HCT116 (cell line): Measurements from ENCODE around the gene ORC4. TPM values are rescaled to one million over a fixed set of nuclear protein-coding genes. Genes with fewer than 3 reads are reported as not detected.

ENCODE experiments used
- ATAC-seq: fragments of 200-7000 bp; cut with Tn5 transposase; 2 replicates; pipeline ENCODE4 v1.9.1; 2020; ENCODE audit warnings: mild to moderate bottlenecking, moderate library complexity
- BruUV-seq: library from RNA; stranded (reverse); fragments of 400-500 nt; replicated peaks from 2 replicates; lab custom pipeline; 2021; lab: Mats Ljungman, UMichigan
- CTCF ChIA-PET: fragments of 300-600 bp; sonication (Branson Sonifier 250); formaldehyde crosslinking; loops from one replicate; lab custom pipeline; 2021; ENCODE audit warnings: antibody characterized with exemption; lab: Charles Lee
- POLR2A ChIA-PET: fragments of 300-600, 350-600 bp; sonication (Branson Sonifier 250); formaldehyde crosslinking; loops from one replicate; lab custom pipeline; 2021; ENCODE audit warnings: antibody characterized with exemption; lab: Charles Lee
- RAD21 ChIA-PET, 2 experiments: fragments of 300-600 bp; sonication (Branson Sonifier 250); formaldehyde crosslinking; loops; one replicate each; lab custom pipeline; 2023; ENCODE audit warnings: low total read pairs in 2 of 2; ENCODE audit not compliant: uncharacterized antibody in 2 of 2, unreplicated experiment in 2 of 2, low non-redundant PET in 1 of 2; lab: Charles Lee
- DNase-seq: peaks from one replicate; pipeline ENCODE4 v3.0.0-alpha.2; 2010; ENCODE audit warnings: low read depth, low spot score
- H2AFZ ChIP-seq: fragments of 200-600 bp; shearing (Covaris generic), sonication (generic); 2 replicates; pipeline ENCODE4 v1.6.1; 2017; ENCODE audit warnings: low read depth, mixed run types, mixed read lengths, antibody characterized with exemption, low read length; ENCODE audit not compliant: poor library complexity, severe bottlenecking
- H3K27ac ChIP-seq: 2 replicates; pipeline ENCODE4 v1.5.1; 2012; ENCODE audit warnings: low read depth, low read length
- H3K27me3 ChIP-seq: fragments of 200-600 bp; sonication (generic); 2 replicates; pipeline ENCODE4 v1.6.1; 2016; ENCODE audit warnings: mixed run types, low read length, mixed read lengths; ENCODE audit not compliant: insufficient read depth
- H3K36me3 ChIP-seq, 2 experiments: fragments of 200-500 bp in 1 of 2; fragments of 200-600 bp in 1 of 2; sonication (Bioruptor generic) in 1 of 2; sonication (generic) in 1 of 2; 2 replicates each; pipeline versions ENCODE4 v1.5.1 to v1.6.1; 2014 to 2016; ENCODE audit warnings: low read length in 2 of 2, inconsistent platforms in 1 of 2, mixed read lengths in 1 of 2, mixed run types in 1 of 2; ENCODE audit not compliant: insufficient read depth in 2 of 2, control insufficient read depth in 1 of 2
- H3K4me1 ChIP-seq, 2 experiments: fragments of 200-600 bp in 1 of 2; sonication (generic) in 1 of 2; 2 replicates each; pipeline versions ENCODE4 v1.5.1 to v1.6.1; 2012 to 2017; ENCODE audit warnings: low read length in 2 of 2, inconsistent platforms in 1 of 2, mild to moderate bottlenecking in 1 of 2, mixed read lengths in 1 of 2, mixed run types in 1 of 2, moderate library complexity in 1 of 2; ENCODE audit not compliant: insufficient read depth in 2 of 2, control insufficient read depth in 1 of 2
- H3K4me2 ChIP-seq: fragments of 200-600 bp; sonication (generic); 2 replicates; pipeline ENCODE4 v1.6.1; 2017; ENCODE audit warnings: mixed run types, low read length, mixed read lengths
- H3K4me3 ChIP-seq, 2 experiments: fragments of 200-600 bp in 1 of 2; sonication (generic) in 1 of 2; replicated peaks in 1 of 2; 2 replicates each; pipeline ENCODE4 v1.5.1; 2011 to 2016; ENCODE audit warnings: low read length in 2 of 2, control low read depth in 1 of 2, low read depth in 1 of 2, mild to moderate bottlenecking in 1 of 2, mixed read lengths in 1 of 2, mixed run types in 1 of 2
- H3K79me2 ChIP-seq: fragments of 200-600 bp; sonication (generic); 2 replicates; pipeline ENCODE4 v1.6.1; 2017; ENCODE audit warnings: mild to moderate bottlenecking, mixed run types, low read length, moderate library complexity, mixed read lengths; ENCODE audit not compliant: insufficient read depth
- H3K9ac ChIP-seq: fragments of 200-600 bp; sonication (generic); 2 replicates; pipeline ENCODE4 v1.6.1; 2016; ENCODE audit warnings: low read length, mixed read lengths
- H3K9me2 ChIP-seq: fragments of 200-600 bp; sonication (generic), shearing (Covaris generic); 2 replicates; pipeline ENCODE4 v1.6.1; 2017; ENCODE audit warnings: mixed run types, mild to moderate bottlenecking, moderate library complexity; ENCODE audit not compliant: insufficient read depth
- H3K9me3 ChIP-seq, 2 experiments: fragments of 200-500 bp in 1 of 2; fragments of 200-600 bp in 1 of 2; sonication (Bioruptor generic) in 1 of 2; sonication (generic) in 1 of 2; 2 replicates each; pipeline ENCODE4 v1.6.1; 2014 to 2017; ENCODE audit warnings: low read length in 2 of 2, mixed read lengths in 2 of 2, inconsistent platforms in 1 of 2, low read depth in 1 of 2, mild to moderate bottlenecking in 1 of 2, mixed run types in 1 of 2, moderate library complexity in 1 of 2; ENCODE audit not compliant: control insufficient read depth in 1 of 2, insufficient read depth in 1 of 2
- H4K20me1 ChIP-seq: fragments of 200-600 bp; sonication (generic), shearing (Covaris generic); 2 replicates; pipeline ENCODE4 v1.6.1; 2017; ENCODE audit warnings: mixed run types, mild to moderate bottlenecking, moderate library complexity; ENCODE audit not compliant: insufficient read depth
- EGR1 ChIP-seq: IDR thresholded peaks from 2 replicates; pipeline ENCODE4 v1.6.1; 2012; ENCODE audit warnings: low read depth
- ELF1 ChIP-seq: IDR thresholded peaks from 2 replicates; pipeline ENCODE4 v1.6.1; 2012; ENCODE audit warnings: low read depth, borderline replicate concordance
- EZH2 ChIP-seq: fragments of 200-600 bp; sonication (generic); IDR thresholded peaks from 2 replicates; pipeline ENCODE4 v1.6.1; 2017; ENCODE audit warnings: antibody characterized with exemption, mixed run types
- EZH2phosphoT487 ChIP-seq: fragments of 200-600 bp; IDR thresholded peaks from 2 replicates; pipeline ENCODE4 v1.6.1; 2018; ENCODE audit warnings: antibody characterized with exemption, borderline replicate concordance
- FOSL1 ChIP-seq: IDR thresholded peaks from 2 replicates; pipeline ENCODE4 v1.6.1; 2012; ENCODE audit warnings: low read depth
- JUND ChIP-seq: IDR thresholded peaks from 2 replicates; pipeline ENCODE4 v1.6.1; 2012
- POLR2AphosphoS5 ChIP-seq: IDR thresholded peaks from 2 replicates; pipeline ENCODE4 v1.6.1; 2011; ENCODE audit warnings: mild to moderate bottlenecking, low read depth, low read length, moderate library complexity
- RAD21 ChIP-seq: IDR thresholded peaks from 2 replicates; pipeline ENCODE4 v1.6.1; 2012; ENCODE audit warnings: low read depth, mild to moderate bottlenecking
- SIN3A ChIP-seq: IDR thresholded peaks from 2 replicates; pipeline ENCODE4 v1.6.1; 2012; ENCODE audit warnings: low read depth
- YY1 ChIP-seq: IDR thresholded peaks from 2 replicates; pipeline ENCODE4 v1.6.1; 2011; ENCODE audit warnings: low read length, low read depth, moderate library complexity, mild to moderate bottlenecking; ENCODE audit not compliant: insufficient replicate concordance; ENCODE audit errors: extremely low read depth
- ZFX ChIP-seq: fragments of 450-650 bp; IDR thresholded peaks from 2 replicates; pipeline ENCODE4 v1.6.1; 2017
- intact Hi-C: fragments of 100-400 bp; cut with micrococcal nuclease; formaldehyde crosslinking; loops from 2 replicates; pipeline ENCODE4 v1.10.0; 2022
- total RNA-seq: library from RNA; stranded (reverse); gene quantifications from one replicate; pipeline ENCODE4 v1.2.1, GENCODE V29; 2021; ENCODE audit not compliant: unreplicated experiment
- TF ChIP-seq, protein P1 (sequence below): IDR thresholded peaks from 2 replicates; pipeline ENCODE4 v1.6.1; 2012; ENCODE audit warnings: low read depth
- TF ChIP-seq, protein P2 (sequence below): IDR thresholded peaks from 2 replicates; pipeline ENCODE4 v1.6.1; 2012
- TF ChIP-seq, protein P3 (sequence below): IDR thresholded peaks from 2 replicates; pipeline ENCODE4 v1.6.1; 2011; ENCODE audit warnings: mild to moderate bottlenecking, low read length, moderate library complexity; ENCODE audit not compliant: insufficient replicate concordance; ENCODE audit errors: extremely low read depth

Gene ORC4
- total RNA-seq, 1 experiment from 2014 or later, result 51.0 TPM

DNA sequence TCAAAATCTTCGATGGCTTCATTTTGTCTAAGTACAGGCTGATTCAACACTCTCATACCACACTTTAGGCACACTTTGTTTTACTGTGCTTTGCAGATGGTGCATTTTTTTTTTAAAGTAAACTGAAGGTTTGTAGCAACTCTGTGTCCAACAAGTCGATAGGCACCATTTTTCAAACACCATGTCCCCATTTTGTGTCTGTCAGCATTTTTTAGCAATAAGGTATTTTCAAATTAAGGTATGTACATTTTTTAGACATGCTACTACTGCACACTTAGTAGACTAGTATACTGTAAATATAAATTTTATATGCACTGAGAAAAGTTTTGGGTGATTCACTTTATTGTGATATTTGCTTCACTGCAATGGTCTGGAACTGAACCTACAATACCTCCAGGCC is 44.4 kb downstream of the ORC4 start:
- POLR2A ChIA-PET, result no interaction called here
- BruUV-seq, result no TSS peak
- Histone ChIP-seq H3K36me3 (peaks cover 3 to 8% of the 10 kb centered on the region in 2 experiments; a peak in 1 of 4 replicates), H3K9me3 (no peaks in the 10 kb centered on the region), H3K4me2 (no peak overlapping the region), H3K9me2 (no peaks in the 10 kb centered on the region), H3K27me3 (no peaks in the 10 kb centered on the region), H3K4me1 (no peaks in the 10 kb centered on the region), H3K9ac (no peak overlapping the region), H3K79me2 (peaks cover 70% of the 10 kb centered on the region), H3K27ac (no peak overlapping the region), H3K4me3 (no peak overlapping the region), H2AFZ (no peak overlapping the region), H4K20me1 (no peaks in the 10 kb centered on the region)
- no peak for TF ChIP-seq EZH2
- no peak for TF ChIP-seq EGR1
- TF ChIP-seq, protein P1, sequence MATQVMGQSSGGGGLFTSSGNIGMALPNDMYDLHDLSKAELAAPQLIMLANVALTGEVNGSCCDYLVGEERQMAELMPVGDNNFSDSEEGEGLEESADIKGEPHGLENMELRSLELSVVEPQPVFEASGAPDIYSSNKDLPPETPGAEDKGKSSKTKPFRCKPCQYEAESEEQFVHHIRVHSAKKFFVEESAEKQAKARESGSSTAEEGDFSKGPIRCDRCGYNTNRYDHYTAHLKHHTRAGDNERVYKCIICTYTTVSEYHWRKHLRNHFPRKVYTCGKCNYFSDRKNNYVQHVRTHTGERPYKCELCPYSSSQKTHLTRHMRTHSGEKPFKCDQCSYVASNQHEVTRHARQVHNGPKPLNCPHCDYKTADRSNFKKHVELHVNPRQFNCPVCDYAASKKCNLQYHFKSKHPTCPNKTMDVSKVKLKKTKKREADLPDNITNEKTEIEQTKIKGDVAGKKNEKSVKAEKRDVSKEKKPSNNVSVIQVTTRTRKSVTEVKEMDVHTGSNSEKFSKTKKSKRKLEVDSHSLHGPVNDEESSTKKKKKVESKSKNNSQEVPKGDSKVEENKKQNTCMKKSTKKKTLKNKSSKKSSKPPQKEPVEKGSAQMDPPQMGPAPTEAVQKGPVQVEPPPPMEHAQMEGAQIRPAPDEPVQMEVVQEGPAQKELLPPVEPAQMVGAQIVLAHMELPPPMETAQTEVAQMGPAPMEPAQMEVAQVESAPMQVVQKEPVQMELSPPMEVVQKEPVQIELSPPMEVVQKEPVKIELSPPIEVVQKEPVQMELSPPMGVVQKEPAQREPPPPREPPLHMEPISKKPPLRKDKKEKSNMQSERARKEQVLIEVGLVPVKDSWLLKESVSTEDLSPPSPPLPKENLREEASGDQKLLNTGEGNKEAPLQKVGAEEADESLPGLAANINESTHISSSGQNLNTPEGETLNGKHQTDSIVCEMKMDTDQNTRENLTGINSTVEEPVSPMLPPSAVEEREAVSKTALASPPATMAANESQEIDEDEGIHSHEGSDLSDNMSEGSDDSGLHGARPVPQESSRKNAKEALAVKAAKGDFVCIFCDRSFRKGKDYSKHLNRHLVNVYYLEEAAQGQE, result no peak
- TF ChIP-seq SIN3A, result no peak
- TF ChIP-seq, protein P2, sequence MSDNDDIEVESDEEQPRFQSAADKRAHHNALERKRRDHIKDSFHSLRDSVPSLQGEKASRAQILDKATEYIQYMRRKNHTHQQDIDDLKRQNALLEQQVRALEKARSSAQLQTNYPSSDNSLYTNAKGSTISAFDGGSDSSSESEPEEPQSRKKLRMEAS, result no peak
- TF ChIP-seq RAD21, result no peak
- no peak for TF ChIP-seq ZFX
- TF ChIP-seq FOSL1, result no peak
- no peak for TF ChIP-seq EZH2phosphoT487
- TF ChIP-seq POLR2AphosphoS5, result no peak
- TF ChIP-seq ELF1, result no peak
- no peak for TF ChIP-seq YY1
- no peak for TF ChIP-seq JUND
- TF ChIP-seq, protein P3, sequence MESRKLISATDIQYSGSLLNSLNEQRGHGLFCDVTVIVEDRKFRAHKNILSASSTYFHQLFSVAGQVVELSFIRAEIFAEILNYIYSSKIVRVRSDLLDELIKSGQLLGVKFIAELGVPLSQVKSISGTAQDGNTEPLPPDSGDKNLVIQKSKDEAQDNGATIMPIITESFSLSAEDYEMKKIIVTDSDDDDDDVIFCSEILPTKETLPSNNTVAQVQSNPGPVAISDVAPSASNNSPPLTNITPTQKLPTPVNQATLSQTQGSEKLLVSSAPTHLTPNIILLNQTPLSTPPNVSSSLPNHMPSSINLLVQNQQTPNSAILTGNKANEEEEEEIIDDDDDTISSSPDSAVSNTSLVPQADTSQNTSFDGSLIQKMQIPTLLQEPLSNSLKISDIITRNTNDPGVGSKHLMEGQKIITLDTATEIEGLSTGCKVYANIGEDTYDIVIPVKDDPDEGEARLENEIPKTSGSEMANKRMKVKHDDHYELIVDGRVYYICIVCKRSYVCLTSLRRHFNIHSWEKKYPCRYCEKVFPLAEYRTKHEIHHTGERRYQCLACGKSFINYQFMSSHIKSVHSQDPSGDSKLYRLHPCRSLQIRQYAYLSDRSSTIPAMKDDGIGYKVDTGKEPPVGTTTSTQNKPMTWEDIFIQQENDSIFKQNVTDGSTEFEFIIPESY, result no peak
- DNase-seq (no peak), ATAC-seq (no peak)
- CTCF ChIA-PET, result no interaction called here
- intact Hi-C loops, result no loop called here
- RAD21 ChIA-PET, result no interaction called here
